ENCODE data around the gene RNU5B-1. TPM values are rescaled to one million over a fixed set of nuclear protein-coding genes. Genes with fewer than 3 reads are reported as not detected.

RNU5B-1 gene
- total and polyA plus RNA-seq, 2 of the 4 experiments (the other 2 are of a cell fraction) = not detected

- intact Hi-C loops (cut with micrococcal nuclease) = no loop called here
- no TSS peak for BruUV-seq (replicated peaks)
- Histone ChIP-seq H3K4me1 (ENCODE audit: control insufficient read depth, insufficient read depth, low read length) (peaks cover 11% of the 10 kb centered on the region), H3K79me1 (ENCODE audit: low read depth in 1 of 2, low read length in 2 of 2) (peaks cover 0 to 19% of the 10 kb centered on the region in 2 experiments; a peak in 3 of 4 replicates), H2BK120ac (ENCODE audit: low read depth, low read length) (no peak within 1 kb of the TSS; the same call in none of the 2 replicates), H3K4ac (ENCODE audit: low read depth, low read length) (peak within 1 kb of the TSS; percentile 42), H2BK5ac (ENCODE audit: low read depth, low read length, poor library complexity, severe bottlenecking) (peak within 1 kb of the TSS; percentile 48), H3K4me3 (ENCODE audit: insufficient read depth, low read depth, low read length) (peak within 1 kb of the TSS; percentile 84), H2AK9ac (replicated peaks; ENCODE audit: low read depth, low read length, poor library complexity) (peak within 1 kb of the TSS; percentile 56), H4K8ac (ENCODE audit: low read depth in 2 of 2, low read length in 2 of 2) (peak within 1 kb of the TSS; percentile 52 to 73), H3K14ac (replicated peaks; ENCODE audit: low read depth, low read length) (peak within 1 kb of the TSS; percentile 37), H3K56ac (ENCODE audit: extremely low read depth, insufficient read depth, low read length) (no peak within 1 kb of the TSS), H2AFZ (replicated peaks; ENCODE audit: low read length, poor library complexity) (peak within 1 kb of the TSS; percentile 98), H3K27ac (ENCODE audit: insufficient read depth, low read length) (peak within 1 kb of the TSS; percentile 14), H4K5ac (ENCODE audit: low read depth, low read length) (peak within 1 kb of the TSS; percentile 76), H4K20me1 (ENCODE audit: insufficient read depth, low read length) (no peaks in the 10 kb centered on the region), H3K4me2 (ENCODE audit: low read depth, low read length) (peak within 1 kb of the TSS; percentile 94), H3K9me1 (ENCODE audit: insufficient read depth, low read length) (peaks cover 3% of the 10 kb centered on the region; the same call in 1 of the 2 replicates), H2BK20ac (ENCODE audit: low read depth, low read length) (no peak within 1 kb of the TSS), H2AK5ac (ENCODE audit: low read depth, low read length) (peak within 1 kb of the TSS; percentile 6), H3K9ac (ENCODE audit: low read depth, low read length) (peak within 1 kb of the TSS; percentile 69), H3K23ac (ENCODE audit: low read depth, low read length) (peak within 1 kb of the TSS; percentile 80), H3K18ac (ENCODE audit: low read depth, low read length) (peak within 1 kb of the TSS; percentile 78), H3K36me3 (ENCODE audit: control insufficient read depth, insufficient read depth, low read length) (no peaks in the 10 kb centered on the region), H2BK15ac (ENCODE audit: low read depth, low read length) (no peak within 1 kb of the TSS), H3K27me3 (ENCODE audit: control insufficient read depth, insufficient read depth, low read length) (peaks cover 5% of the 10 kb centered on the region), H3K9me3 (ENCODE audit: control insufficient read depth, insufficient read depth, low read length) (no peaks in the 10 kb centered on the region), H4K91ac (ENCODE audit: insufficient read depth, low read depth, low read length) (peak within 1 kb of the TSS; percentile 18)
- TF ChIP-seq CHD1 (IDR thresholded peaks at IDR 0.05; ENCODE audit: low read depth, low read length) (no peak), RCOR1 (IDR thresholded peaks at IDR 0.05; ENCODE audit: insufficient replicate concordance, low read length) (peak; percentile 5), SMC3 (IDR thresholded peaks at IDR 0.05; ENCODE audit: low read depth, low read length) (0 out of 2 replicates have a peak, but pooled peaks have one; percentile 22), MAFK (IDR thresholded peaks at IDR 0.05; ENCODE audit: low read depth, low read length) (no peak), CTCF (conservative IDR thresholded peaks at IDR 0.05; ENCODE audit: low read depth, low read length) (peak; percentile 42), MAZ (IDR thresholded peaks at IDR 0.05; ENCODE audit: borderline replicate concordance, low read depth, low read length) (peak; percentile 59; the same call in 1 of the 2 replicates), POLR2A (IDR thresholded peaks at IDR 0.05; ENCODE audit: low read depth, low read length) (no peak), MXI1 (IDR thresholded peaks at IDR 0.05; ENCODE audit: borderline replicate concordance, low read depth, low read length) (peak; percentile 31; the same call in 1 of the 2 replicates), USF2 (IDR thresholded peaks at IDR 0.05; ENCODE audit: low read depth, low read length) (no peak)
- TF ChIP-seq, protein P1, sequence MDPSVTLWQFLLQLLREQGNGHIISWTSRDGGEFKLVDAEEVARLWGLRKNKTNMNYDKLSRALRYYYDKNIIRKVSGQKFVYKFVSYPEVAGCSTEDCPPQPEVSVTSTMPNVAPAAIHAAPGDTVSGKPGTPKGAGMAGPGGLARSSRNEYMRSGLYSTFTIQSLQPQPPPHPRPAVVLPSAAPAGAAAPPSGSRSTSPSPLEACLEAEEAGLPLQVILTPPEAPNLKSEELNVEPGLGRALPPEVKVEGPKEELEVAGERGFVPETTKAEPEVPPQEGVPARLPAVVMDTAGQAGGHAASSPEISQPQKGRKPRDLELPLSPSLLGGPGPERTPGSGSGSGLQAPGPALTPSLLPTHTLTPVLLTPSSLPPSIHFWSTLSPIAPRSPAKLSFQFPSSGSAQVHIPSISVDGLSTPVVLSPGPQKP (IDR thresholded peaks at IDR 0.05; ENCODE audit: borderline replicate concordance, low read depth, low read length) = no peak
- in situ Hi-C loops (cut with MboI; ENCODE audit: low sequenced_read_pairs) = no loop called here
- WGBS, 2 experiments (ENCODE audit: extremely low coverage in 2 of 2, insufficient read length in 1 of 2) = 0% methylated on average over 36 of the region's 62 CpGs; no CpG with 5 or more reads in 1 of the 2 experiments
- CTCF ChIA-PET = interaction anchor here (0.7 to 1.7 kb wide), 2 partner anchors 16 to 291 kb away, joined by 3 to 10 read pairs; no protein-coding TSS in a partner anchor
- ATAC-seq (ENCODE audit: low read depth) (peak; percentile 95), DNase-seq (peak; percentile 72)
- POLR2A ChIA-PET (ENCODE audit: unreplicated experiment) = interaction anchor here (2.0 kb wide), 1 partner anchor 18 kb away, joined by 6 read pairs; the partner anchor contains the start of gene RNU5B-1
- dilution Hi-C loops (cut with HindIII; ENCODE audit: low sequenced_read_pairs, unreplicated experiment) = no loop called here
Observed at GRCh38 chr15:65286704-65287519, 17.6 kb upstream of the RNU5B-1 start, which contains the start of gene PARP16. PARP16 (minus strand) TSS chr15:65286883; CDS start chr15:65286426, 457 bp downstream.
